GM12892 (cell line): ENCODE data around the gene SCFD2.

Experiments
- DNase-seq: peaks from one replicate; pipeline ENCODE4 v3.0.0; 2011; ENCODE audit not compliant: insufficient read length
- FAIRE-seq: peaks from 2 replicates; lab custom pipeline; 2011; peaks lifted over from hg19 to GRCh38; lab: Jason Lieb, UNC
- POLR2A ChIP-seq: IDR thresholded peaks from 2 replicates; pipeline ENCODE4 v1.6.1; 2011; ENCODE audit warnings: low read depth, low read length, control low read depth
- POLR2AphosphoS5 ChIP-seq: IDR thresholded peaks from 2 replicates; pipeline ENCODE4 v1.6.1; 2011; ENCODE audit warnings: low read depth, low read length, control low read depth
- TAF1 ChIP-seq: IDR thresholded peaks from 2 replicates; pipeline ENCODE4 v1.6.1; 2011; ENCODE audit warnings: low read depth, mild to moderate bottlenecking, control low read depth, low read length, borderline replicate concordance

The SCFD2 gene

DNA sequence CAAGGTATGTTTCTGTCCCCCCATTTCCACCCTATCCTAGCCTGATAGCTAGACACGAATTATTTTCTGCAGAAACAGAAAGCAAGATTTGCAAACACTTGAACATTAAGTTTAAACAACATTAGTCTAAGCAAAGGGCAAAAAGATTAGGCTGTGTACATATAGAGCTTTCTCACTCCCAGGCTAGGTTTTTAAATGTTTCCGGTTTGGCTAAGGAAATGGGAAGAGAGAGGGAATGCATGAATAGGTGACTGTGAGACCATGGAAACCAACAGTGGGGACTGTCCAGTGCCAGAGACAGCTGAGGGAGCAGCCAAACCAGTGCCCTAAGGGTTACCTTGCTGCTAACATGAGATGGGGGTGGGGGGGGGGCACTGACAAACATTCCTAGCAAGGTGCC is 242.7 kb downstream of the SCFD2 start:
- FAIRE-seq = peak; percentile 61
- no peak for TF ChIP-seq TAF1
- TF ChIP-seq POLR2A = no peak
- TF ChIP-seq POLR2AphosphoS5 = no peak
- no peak for DNase-seq

DNA sequence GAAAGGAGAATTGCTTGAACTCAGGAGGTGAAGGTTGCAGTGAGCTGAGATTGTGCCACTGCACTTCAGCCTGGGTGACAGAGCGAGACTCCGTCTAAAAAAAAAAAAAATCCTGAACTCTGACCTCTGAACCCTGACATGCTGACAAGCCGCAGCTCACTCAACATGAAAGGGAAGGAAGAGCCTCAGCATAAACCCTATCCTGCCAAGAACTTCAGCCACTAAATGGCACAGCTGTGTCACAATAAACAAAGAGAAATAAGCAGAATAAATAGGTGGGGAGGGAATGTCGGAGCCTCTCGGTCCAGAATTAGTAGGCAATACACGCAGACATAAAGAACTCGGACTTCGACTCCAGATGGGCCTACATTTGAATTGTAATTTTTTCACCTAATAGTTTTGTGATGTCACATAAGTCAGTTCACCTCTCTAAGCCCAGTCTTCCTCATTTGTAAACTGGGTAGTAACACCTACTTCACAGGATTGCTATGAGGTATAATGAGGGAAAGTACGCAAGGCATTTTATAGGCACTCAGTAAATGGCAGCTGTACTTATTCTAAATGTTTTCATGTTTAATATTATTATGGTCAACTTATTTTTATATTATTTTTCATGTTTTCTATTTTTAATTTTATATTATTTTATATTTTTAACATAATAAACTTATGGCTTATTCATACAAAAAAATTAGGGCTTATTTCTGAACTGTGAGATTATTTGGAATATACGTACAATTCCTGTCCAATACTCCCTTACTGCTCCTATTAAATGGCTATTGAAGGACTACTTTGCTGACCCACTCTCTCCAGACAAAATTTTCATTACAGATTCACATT is 243.4 kb downstream of the SCFD2 start:
- TF ChIP-seq TAF1 = no peak
- TF ChIP-seq POLR2AphosphoS5 = no peak
- no peak for TF ChIP-seq POLR2A
- DNase-seq (no peak), FAIRE-seq (no peak)

DNA sequence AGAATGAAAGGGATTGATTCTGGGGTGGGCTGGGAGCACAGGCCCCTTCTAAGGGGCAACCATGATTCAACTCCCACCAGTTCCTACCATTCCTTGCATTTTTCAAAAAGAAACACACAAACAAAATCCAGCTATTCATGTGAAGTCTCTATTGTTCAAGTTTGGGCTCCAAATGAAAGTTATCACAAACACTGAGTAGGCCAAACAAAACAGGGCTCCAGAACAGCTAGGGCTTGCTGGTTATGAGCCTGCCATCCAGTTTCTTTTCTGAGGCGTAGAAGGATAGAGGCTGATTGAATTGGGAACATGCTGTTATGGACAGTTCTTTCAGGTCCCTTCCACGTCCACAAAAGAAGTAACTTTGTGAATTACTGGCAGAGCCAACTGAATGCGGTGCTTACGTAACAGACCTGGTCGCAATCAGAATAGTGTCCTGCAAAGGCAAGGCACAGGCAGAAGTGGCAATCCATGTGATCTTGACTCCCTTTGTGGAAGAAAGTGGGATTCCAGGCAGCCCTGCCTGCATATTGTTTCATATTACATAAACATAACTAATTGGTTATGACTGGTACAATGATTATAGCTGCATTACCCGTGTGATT is 244.5 kb downstream of the SCFD2 start:
- FAIRE-seq (no peak), DNase-seq (no peak)
- no peak for TF ChIP-seq POLR2AphosphoS5
- no peak for TF ChIP-seq POLR2A
- no peak for TF ChIP-seq TAF1

DNA sequence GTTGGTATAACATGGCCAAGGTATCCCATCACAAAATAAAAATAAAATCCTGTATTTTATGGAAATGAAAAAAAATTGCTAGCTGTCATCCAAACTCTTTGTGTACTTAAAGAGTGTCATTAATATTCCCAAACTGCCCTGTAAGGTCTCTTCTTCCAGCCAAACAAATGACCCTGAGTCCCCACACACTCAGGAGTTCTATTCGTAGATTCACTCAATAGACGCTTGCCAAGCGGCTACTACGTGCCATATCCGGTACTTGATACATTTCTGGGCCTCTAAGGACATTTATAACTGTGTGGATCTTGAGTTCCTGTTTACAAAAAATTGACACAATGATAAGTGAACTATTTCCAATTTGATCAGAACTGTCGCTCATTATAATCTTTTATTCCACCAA is 245.1 kb downstream of the SCFD2 start:
- TF ChIP-seq POLR2A (no peak), POLR2AphosphoS5 (no peak), TAF1 (no peak)
- FAIRE-seq (no peak), DNase-seq (no peak)

DNA sequence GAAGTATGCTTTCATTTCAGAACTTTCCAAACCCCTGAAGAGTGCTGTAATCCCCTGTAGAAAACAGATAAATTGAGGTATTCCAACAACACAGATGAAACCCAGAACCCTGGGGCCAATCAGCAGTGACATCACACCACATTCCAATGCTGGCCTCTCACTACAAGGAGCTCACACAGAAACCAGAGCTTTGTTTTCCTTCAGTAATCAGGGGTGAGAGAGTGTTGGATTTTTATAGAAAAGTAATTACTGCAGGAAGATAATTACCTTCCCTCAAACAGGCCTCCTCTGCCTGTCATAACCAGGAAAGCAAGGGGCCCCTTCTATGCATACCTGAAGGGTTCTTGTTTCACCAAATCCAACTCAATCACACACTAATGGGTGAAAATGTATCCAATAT is 246.2 kb downstream of the SCFD2 start:
- TF ChIP-seq POLR2AphosphoS5 (no peak), POLR2A (no peak), TAF1 (no peak)
- DNase-seq = no peak
- no peak for FAIRE-seq

DNA sequence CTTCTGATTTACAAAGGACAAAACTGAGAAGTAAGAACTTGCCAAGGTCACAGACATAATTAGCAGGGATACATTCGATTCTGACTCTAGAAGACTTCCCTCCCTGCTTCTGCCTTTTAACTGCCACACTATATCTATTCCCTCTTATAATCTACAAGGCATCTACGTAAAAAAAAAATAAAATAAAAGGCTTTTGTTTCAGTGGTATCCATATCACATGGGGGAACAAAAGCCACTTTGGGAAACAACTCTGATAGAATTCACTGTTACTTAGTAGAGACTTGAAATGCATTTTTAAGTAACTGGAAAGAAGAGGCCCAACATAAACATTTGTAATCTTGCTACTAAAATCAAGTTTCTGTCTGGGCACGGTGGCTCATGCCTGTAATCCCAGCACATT is 247.2 kb downstream of the SCFD2 start:
- DNase-seq (no peak), FAIRE-seq (no peak)
- TF ChIP-seq POLR2A = no peak
- TF ChIP-seq TAF1 = no peak
- TF ChIP-seq POLR2AphosphoS5 = no peak

DNA sequence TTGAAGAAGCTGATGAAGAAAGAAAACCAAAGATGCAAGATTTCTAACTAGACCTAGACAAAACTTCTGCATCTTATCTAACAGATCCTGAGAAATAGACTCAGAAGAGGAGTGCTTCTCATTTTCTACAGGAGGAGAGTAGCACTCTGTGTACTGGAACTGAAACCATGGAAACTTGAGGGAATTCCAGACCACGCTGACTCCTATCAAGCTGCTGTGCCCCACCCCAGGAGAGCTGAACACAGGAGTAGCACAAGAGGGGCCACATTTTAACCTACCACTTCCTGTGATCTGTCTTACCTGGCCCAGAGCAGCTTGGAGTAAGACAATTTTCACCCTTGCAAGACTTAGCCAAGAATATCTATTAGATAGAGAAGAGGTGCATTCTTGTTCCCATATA is 248.9 kb downstream of the SCFD2 start:
- DNase-seq (no peak), FAIRE-seq (no peak)
- TF ChIP-seq TAF1 = no peak
- TF ChIP-seq POLR2A = no peak
- no peak for TF ChIP-seq POLR2AphosphoS5

DNA sequence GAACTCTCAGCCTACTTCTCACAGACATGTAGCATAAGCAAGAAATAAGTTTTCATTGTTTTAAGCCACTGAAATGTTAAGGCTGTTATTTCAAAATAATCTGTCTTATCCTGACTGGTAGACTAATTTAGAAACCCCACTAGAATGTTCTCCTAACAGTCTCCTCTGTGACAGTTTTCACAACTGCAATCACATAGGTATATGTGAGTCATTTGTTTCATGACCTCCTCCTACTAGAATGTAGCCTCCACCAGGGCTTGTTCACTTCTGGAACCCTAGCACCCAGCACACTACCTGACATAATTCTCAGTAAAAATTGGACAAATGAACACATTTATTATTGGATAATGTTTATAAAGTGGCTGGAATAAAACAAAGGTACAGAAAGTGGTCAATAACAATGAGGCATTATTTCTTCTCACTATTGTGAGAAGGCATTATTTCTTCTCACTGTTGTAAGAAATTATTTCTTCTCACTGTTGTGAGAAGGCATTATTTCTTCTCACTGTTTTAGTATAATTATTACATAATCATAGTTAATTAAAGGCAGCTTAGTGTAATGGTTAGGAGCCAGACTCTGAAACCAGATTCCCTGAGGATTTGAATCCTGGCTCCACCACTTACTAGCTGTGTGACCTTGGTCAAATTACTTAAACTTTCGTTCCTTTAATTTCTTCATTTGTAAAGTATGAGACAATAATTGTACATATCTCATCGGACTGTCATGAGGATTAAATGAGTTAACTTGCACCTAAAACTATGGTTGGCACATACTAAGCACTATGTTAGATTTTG is 252.2 kb downstream of the SCFD2 start:
- no peak for TF ChIP-seq POLR2AphosphoS5
- peak; percentile 30 for FAIRE-seq
- no peak for DNase-seq

DNA sequence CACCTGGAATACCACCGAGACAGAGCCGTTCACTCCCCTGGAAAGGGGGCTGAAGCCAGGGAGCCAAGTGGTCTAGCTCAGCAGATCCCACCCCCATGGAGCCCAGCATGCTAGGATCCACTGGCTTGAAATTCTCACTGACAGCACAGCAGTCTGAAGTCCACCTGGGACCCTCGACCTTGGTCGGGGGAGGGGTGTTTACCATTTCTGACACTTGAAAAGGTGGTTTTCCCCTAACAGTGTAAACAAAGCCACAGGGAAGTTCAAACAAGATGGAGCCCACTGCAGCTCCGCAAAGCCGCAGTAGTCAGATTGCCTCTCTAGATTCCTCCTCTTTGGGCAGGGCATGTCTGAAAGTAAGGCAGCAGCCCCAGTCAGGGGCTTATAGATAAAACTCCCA is 260.5 kb downstream of the SCFD2 start:
- TF ChIP-seq POLR2A = no peak
- TF ChIP-seq POLR2AphosphoS5 = no peak
- TF ChIP-seq TAF1 = no peak
- FAIRE-seq (no peak), DNase-seq (no peak)

DNA sequence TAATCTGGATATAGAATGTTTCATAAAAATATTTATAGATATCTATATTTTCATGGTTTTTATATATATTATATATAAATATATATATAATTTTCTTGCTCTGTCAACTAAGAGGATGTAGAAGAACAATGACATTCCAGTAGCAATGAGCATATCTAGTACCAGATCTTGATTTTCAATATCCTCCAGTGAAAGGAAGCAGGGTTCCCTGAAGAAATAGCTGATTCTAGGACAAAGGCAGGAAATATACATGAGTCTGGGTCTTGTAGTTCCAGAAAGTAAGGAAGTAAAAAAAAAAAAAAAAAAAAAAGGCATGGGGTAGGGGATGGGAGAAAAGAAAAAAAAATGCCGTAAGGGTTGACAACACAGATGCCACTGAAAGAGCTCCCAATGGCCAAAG is 262.4 kb downstream of the SCFD2 start:
- FAIRE-seq (no peak), DNase-seq (no peak)
- TF ChIP-seq POLR2AphosphoS5 = no peak
- TF ChIP-seq POLR2A = no peak
- no peak for TF ChIP-seq TAF1

DNA sequence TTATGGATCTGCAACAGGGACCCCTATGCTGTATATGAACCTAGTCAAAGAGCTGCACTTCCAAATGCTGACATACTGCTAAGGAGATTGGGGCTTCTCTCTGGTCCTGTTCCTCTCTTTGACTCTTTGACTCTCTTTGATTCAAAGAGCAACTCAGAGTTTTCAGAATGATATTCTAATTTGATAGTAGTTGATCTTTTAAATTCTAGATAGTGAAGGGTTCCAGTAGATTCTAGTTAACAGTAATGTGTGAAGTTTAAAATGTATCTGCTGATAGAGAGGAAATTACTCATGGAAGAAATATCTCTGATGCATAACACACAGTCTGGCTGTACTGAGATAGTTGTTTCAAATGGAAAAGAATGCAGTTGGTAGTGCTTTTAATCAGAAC is 264.7 kb downstream of the SCFD2 start:
- TF ChIP-seq TAF1 = no peak
- no peak for TF ChIP-seq POLR2AphosphoS5
- TF ChIP-seq POLR2A = no peak
- no peak for DNase-seq
- no peak for FAIRE-seq
